GM12878 (cell line): ENCODE measurements around the gene LRRC3. TPM values are rescaled to one million over a fixed set of nuclear protein-coding genes. Genes with fewer than 3 reads are reported as not detected.

Source experiments
- ATAC-seq: fragments of 200-7000 bp; cut with Tn5 transposase; 3 replicates; pipeline ENCODE4 v1.9.1; 2020; ENCODE audit warnings: mild to moderate bottlenecking, moderate library complexity
- BruUV-seq: library from RNA; stranded (reverse); fragments of 400-500 nt; replicated peaks from 2 replicates; lab custom pipeline; 2021; lab: Mats Ljungman, UMichigan
- CTCF ChIA-PET: fragments of 300-600 bp; sonication (Branson Sonifier 250); formaldehyde crosslinking; extraction: SDS; loops from one replicate; lab custom pipeline; 2021; ENCODE audit warnings: inconsistent platforms; lab: Yijun Ruan, JAX
- POLR2A ChIA-PET: fragments of 350-600 bp; formaldehyde crosslinking; extraction: SDS; loops from one replicate; lab custom pipeline; 2021; ENCODE audit warnings: inconsistent platforms; lab: Charles Lee
- RAD21 ChIA-PET: fragments of 300-600 bp; sonication (Branson Sonifier 250); formaldehyde crosslinking; loops from one replicate; lab custom pipeline; 2023; ENCODE audit warnings: antibody characterized with exemption; ENCODE audit not compliant: unreplicated experiment; lab: Charles Lee
- SMC1A ChIA-PET: fragments of 300-600 bp; sonication (Branson Sonifier 250); formaldehyde crosslinking; loops from one replicate; lab custom pipeline; 2023; ENCODE audit not compliant: unreplicated experiment, uncharacterized antibody; lab: Charles Lee
- DNase-seq: peaks from one replicate; pipeline ENCODE4 v3.0.0-alpha.2; 2011; ENCODE audit warnings: low read depth, low spot score
- FAIRE-seq: peaks from 3 replicates; lab custom pipeline; 2011; peaks lifted over from hg19 to GRCh38; lab: Jason Lieb, UNC
- H2AFZ ChIP-seq: 2 replicates; pipeline ENCODE4 v1.6.0; 2011; ENCODE audit warnings: low read depth, low read length, control low read depth; ENCODE audit not compliant: control insufficient read depth
- H3K27ac ChIP-seq: 2 replicates; pipeline ENCODE4 v1.5.1; 2011; ENCODE audit warnings: control low read depth; ENCODE audit not compliant: control insufficient read depth, insufficient read depth
- H3K27me3 ChIP-seq, 2 experiments: replicated peaks in 1 of 2; 2 replicates each; pipeline versions ENCODE4 v1.6.0 to v1.6.1; 2011; ENCODE audit warnings: low read length in 1 of 2; ENCODE audit not compliant: control insufficient read depth in 2 of 2, insufficient read depth in 2 of 2
- H3K36me3 ChIP-seq, 2 experiments: 2 replicates each; pipeline ENCODE4 v1.5.1; 2011; ENCODE audit warnings: low read length in 1 of 2; ENCODE audit not compliant: control insufficient read depth in 2 of 2, insufficient read depth in 2 of 2
- H3K4me1 ChIP-seq: 2 replicates; pipeline ENCODE4 v1.6.1; 2011; ENCODE audit warnings: mild to moderate bottlenecking, low read length, moderate library complexity, mixed read lengths; ENCODE audit not compliant: control insufficient read depth, insufficient read depth
- H3K4me2 ChIP-seq: 2 replicates; pipeline ENCODE4 v1.6.0; 2011; ENCODE audit warnings: control low read depth; ENCODE audit not compliant: control insufficient read depth, insufficient read depth
- H3K4me3 ChIP-seq: fragments of 200-600 bp; sonication (generic); 2 replicates; pipeline ENCODE4 v1.5.1; 2016
- H3K79me2 ChIP-seq: 2 replicates; pipeline ENCODE4 v1.6.0; 2011; ENCODE audit warnings: low read length; ENCODE audit not compliant: control insufficient read depth, insufficient read depth
- H3K9ac ChIP-seq: 2 replicates; pipeline ENCODE4 v1.8.0; 2011; ENCODE audit warnings: low read length, control low read depth, mixed read lengths; ENCODE audit not compliant: control insufficient read depth, insufficient read depth
- H3K9me3 ChIP-seq: replicated peaks from 3 replicates; pipeline ENCODE4 v1.5.1; 2011; ENCODE audit warnings: mild to moderate bottlenecking, low read length; ENCODE audit not compliant: control insufficient read depth, insufficient read depth
- H4K20me1 ChIP-seq: 2 replicates; pipeline ENCODE4 v1.6.0; 2011; ENCODE audit not compliant: control insufficient read depth, insufficient read depth
- CBX3 ChIP-seq: fragments of 200-600 bp; sonication (generic); IDR thresholded peaks from 2 replicates; pipeline ENCODE4 v1.6.1; 2016; ENCODE audit warnings: low read depth, borderline replicate concordance
- EP300 ChIP-seq, 2 experiments: fragments of 150-350 bp in 1 of 2; IDR thresholded peaks; 2 replicates each; pipeline ENCODE4 v1.6.1; 2011 to 2012; ENCODE audit warnings: low read depth in 2 of 2, low read length in 2 of 2, borderline replicate concordance in 1 of 2, improper control_type of control experiment in 1 of 2, inconsistent platforms in 1 of 2; ENCODE audit not compliant: control insufficient read depth in 1 of 2
- SUZ12 ChIP-seq: fragments of 200-600 bp; sonication (generic); IDR thresholded peaks from one replicate; pipeline ENCODE4 v1.6.1; 2018; ENCODE audit warnings: antibody characterized with exemption, mild to moderate bottlenecking; ENCODE audit not compliant: unreplicated experiment
- TARDBP ChIP-seq: IDR thresholded peaks from 2 replicates; pipeline ENCODE4 v1.6.1; 2016; ENCODE audit warnings: borderline replicate concordance
- WGBS: methylation state at CpG from one replicate; pipeline ENCODE4 v1.1.6; 2016; ENCODE audit warnings: low lambda C conversion rate; ENCODE audit not compliant: insufficient replicate concordance, insufficient coverage; ENCODE audit errors: missing lambda C conversion rate; 5-methylcytosine and 5-hydroxymethylcytosine counted together
- in situ Hi-C: fragments of 300-500 bp; cut with MboI; formaldehyde crosslinking; loops from 9 replicates; pipeline ENCODE4 v1.14.3; 2018; ENCODE audit warnings: mixed read lengths
- intact Hi-C: fragments of 100-400 bp; cut with micrococcal nuclease; formaldehyde crosslinking; loops from one replicate; pipeline ENCODE4 v1.14.2; 2022; ENCODE audit not compliant: unreplicated experiment
- polyA plus RNA-seq, 11 experiments: library from polyadenylated mRNA; depleted of rRNA in 4 of 11; unstranded in 6 of 11; stranded (reverse) in 5 of 11; fragments of >200 nt; fragmentation: Nextera tagmentation in 4 of 11; fragmentation: Illumina TruSeq in 1 of 11; extraction: Ambion mirVana in 4 of 11; extraction: Trizol in 1 of 11; gene quantifications; 1 replicate in 1 of 11; 2 replicates in 10 of 11; pipeline versions ENCODE4 v1.2.1 to v1.2.3, GENCODE V29; 2011 to 2016; ENCODE audit warnings: inconsistent platforms in 2 of 11, missing spikeins in 2 of 11, low read depth in 1 of 11
- total RNA-seq, 4 experiments: library from RNA; depleted of rRNA in 3 of 4; stranded (reverse); fragments of >200 nt in 3 of 4; fragmentation: Illumina TruSeq in 1 of 4; extraction: Trizol in 1 of 4; gene quantifications; 2 replicates each; pipeline versions ENCODE4 v1.2.1 to v1.2.3, GENCODE V29; 2013 to 2021
- TF ChIP-seq, protein P1 (sequence below): fragments of 450-650 bp; IDR thresholded peaks from 2 replicates; pipeline ENCODE4 v1.6.1; 2017; ENCODE audit warnings: mild to moderate bottlenecking
- TF ChIP-seq, protein P2 (sequence below): fragments of 450-650 bp; IDR thresholded peaks from 2 replicates; pipeline ENCODE4 v1.6.1; 2017; ENCODE audit warnings: low read depth, mild to moderate bottlenecking, moderate library complexity
- TF ChIP-seq, protein P3 (sequence below): fragments of 150-350 bp; IDR thresholded peaks from 2 replicates; pipeline ENCODE4 v1.6.1; 2014; ENCODE audit warnings: mild to moderate bottlenecking, low read depth, low read length

The LRRC3 gene
- total and polyA plus RNA-seq, 10 of the 15 experiments (the other 5 are each of a cell fraction or from before 2014, with no cell fraction given), result 0.02 to 0.31 (median 0.09) TPM; not detected in 1

DNA sequence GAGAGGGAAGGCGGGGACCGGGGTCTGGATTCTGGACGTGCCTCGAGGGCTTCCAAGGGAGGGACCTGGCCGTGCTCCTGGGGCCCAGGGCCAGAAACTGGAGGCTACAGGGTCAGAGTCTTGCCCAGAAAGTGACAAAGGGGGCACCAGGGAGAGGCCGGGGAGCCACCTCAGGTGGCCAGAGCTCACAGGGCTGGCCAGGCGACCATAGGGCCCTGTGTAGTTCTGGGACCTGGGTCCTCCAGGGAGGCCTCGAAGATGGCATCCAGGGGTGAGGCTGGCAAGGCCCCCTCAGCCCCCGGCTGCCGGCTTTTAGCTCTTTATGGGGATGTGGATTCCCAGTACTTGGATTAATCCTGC is 14.3 kb upstream of the LRRC3 start:
- no peak for DNase-seq
- BruUV-seq, result no TSS peak
- no peaks in the 10 kb centered on the region for H3K79me2 ChIP-seq
- H3K27me3 ChIP-seq, result no peaks in the 10 kb centered on the region
- no peak overlapping the region for H2AFZ ChIP-seq
- H4K20me1 ChIP-seq, result no peaks in the 10 kb centered on the region
- SMC1A ChIA-PET, result interaction anchor here (0.7 kb wide), 1 partner anchor 8 kb away, joined by 3 read pairs; no protein-coding TSS in a partner anchor
- no peaks in the 10 kb centered on the region; the same call in 2 of the 3 replicates for H3K9me3 ChIP-seq
- intact Hi-C loops, result no loop called here
- CTCF ChIA-PET, result no interaction called here
- TF ChIP-seq SUZ12 (no peak), EP300 (IDR thresholded peaks at IDR 0.05; ENCODE audit: borderline replicate concordance in 1 of 2, control insufficient read depth in 1 of 2, low read depth in 2 of 2, low read length in 2 of 2) (no peak), CBX3 (no peak), TARDBP (no peak)
- TF ChIP-seq, protein P1, sequence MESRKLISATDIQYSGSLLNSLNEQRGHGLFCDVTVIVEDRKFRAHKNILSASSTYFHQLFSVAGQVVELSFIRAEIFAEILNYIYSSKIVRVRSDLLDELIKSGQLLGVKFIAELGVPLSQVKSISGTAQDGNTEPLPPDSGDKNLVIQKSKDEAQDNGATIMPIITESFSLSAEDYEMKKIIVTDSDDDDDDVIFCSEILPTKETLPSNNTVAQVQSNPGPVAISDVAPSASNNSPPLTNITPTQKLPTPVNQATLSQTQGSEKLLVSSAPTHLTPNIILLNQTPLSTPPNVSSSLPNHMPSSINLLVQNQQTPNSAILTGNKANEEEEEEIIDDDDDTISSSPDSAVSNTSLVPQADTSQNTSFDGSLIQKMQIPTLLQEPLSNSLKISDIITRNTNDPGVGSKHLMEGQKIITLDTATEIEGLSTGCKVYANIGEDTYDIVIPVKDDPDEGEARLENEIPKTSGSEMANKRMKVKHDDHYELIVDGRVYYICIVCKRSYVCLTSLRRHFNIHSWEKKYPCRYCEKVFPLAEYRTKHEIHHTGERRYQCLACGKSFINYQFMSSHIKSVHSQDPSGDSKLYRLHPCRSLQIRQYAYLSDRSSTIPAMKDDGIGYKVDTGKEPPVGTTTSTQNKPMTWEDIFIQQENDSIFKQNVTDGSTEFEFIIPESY, result no peak
- TF ChIP-seq, protein P2, sequence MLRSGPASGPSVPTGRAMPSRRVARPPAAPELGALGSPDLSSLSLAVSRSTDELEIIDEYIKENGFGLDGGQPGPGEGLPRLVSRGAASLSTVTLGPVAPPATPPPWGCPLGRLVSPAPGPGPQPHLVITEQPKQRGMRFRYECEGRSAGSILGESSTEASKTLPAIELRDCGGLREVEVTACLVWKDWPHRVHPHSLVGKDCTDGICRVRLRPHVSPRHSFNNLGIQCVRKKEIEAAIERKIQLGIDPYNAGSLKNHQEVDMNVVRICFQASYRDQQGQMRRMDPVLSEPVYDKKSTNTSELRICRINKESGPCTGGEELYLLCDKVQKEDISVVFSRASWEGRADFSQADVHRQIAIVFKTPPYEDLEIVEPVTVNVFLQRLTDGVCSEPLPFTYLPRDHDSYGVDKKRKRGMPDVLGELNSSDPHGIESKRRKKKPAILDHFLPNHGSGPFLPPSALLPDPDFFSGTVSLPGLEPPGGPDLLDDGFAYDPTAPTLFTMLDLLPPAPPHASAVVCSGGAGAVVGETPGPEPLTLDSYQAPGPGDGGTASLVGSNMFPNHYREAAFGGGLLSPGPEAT, result no peak
- TF ChIP-seq, protein P3, sequence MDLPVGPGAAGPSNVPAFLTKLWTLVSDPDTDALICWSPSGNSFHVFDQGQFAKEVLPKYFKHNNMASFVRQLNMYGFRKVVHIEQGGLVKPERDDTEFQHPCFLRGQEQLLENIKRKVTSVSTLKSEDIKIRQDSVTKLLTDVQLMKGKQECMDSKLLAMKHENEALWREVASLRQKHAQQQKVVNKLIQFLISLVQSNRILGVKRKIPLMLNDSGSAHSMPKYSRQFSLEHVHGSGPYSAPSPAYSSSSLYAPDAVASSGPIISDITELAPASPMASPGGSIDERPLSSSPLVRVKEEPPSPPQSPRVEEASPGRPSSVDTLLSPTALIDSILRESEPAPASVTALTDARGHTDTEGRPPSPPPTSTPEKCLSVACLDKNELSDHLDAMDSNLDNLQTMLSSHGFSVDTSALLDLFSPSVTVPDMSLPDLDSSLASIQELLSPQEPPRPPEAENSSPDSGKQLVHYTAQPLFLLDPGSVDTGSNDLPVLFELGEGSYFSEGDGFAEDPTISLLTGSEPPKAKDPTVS, result no peak
- no peaks in the 10 kb centered on the region for H3K36me3 ChIP-seq
- 59% methylated on average over 10 of the region's 10 CpGs for WGBS
- ATAC-seq, result no peak
- no peak overlapping the region for H3K4me2 ChIP-seq
- in situ Hi-C loops, result no loop called here
- H3K9ac ChIP-seq, result no peak overlapping the region
- FAIRE-seq, result no peak
- no peaks in the 10 kb centered on the region for H3K4me1 ChIP-seq
- POLR2A ChIA-PET, result no interaction called here
- H3K4me3 ChIP-seq, result no peak overlapping the region
- no peak overlapping the region for H3K27ac ChIP-seq
- RAD21 ChIA-PET, result no interaction called here
